ENCODE results near the gene MAGEA12. TPM values are rescaled to one million over a fixed set of nuclear protein-coding genes. Genes with fewer than 3 reads are reported as not detected.
"Not testable (repeated sequence)": the region's sequence is repeated elsewhere in the genome, so short reads cannot be mapped to it uniquely, and the experiment has no call there.

Gene MAGEA12
- total RNA-seq, 2 donors from 2014 or later, result 0.20 TPM; not detected in 1

GRCh38 chrX:152759544-152759943 lies 26.0 kb downstream of the MAGEA12 start:
- H3K9me3 ChIP-seq; H3K27ac ChIP-seq; H3K4me3 ChIP-seq; intact Hi-C loops (cut with DNase I); H3K27me3 ChIP-seq; H3K4me1 ChIP-seq; H3K36me3 ChIP-seq; DNase-seq; H3K9ac ChIP-seq (ENCODE audit: low read depth in 2 of 2, low read length in 2 of 2): not testable (repeated sequence)

- H3K4me1 ChIP-seq; H3K36me3 ChIP-seq; H3K27ac ChIP-seq; intact Hi-C loops (cut with DNase I); H3K27me3 ChIP-seq; H3K9ac ChIP-seq (ENCODE audit: low read depth in 2 of 2, low read length in 2 of 2); DNase-seq; H3K9me3 ChIP-seq; H3K4me3 ChIP-seq: not testable (repeated sequence)
Measured at GRCh38 chrX:152761582-152761981, 28.0 kb downstream of the MAGEA12 start.

DNA sequence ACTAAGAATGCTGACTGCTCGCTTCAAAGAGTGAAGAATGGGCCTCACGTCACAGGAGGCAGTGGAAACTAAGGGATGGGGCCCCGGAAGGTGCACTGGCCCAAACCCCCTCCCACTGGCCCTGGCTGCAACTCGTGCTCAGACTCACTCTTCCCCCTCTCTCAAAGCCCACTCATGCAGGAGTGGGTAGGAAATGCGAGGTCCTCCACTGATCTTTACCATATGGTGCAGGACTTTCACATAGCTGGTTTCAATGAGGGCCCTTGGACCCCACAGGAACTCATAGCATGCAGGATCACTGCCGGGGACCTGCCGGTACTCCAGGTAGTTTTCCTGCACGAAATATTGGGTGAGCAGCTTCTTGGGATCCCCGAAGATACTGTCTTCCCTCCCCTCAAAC lies 33.0 kb downstream of the MAGEA12 start:
- H3K4me1 ChIP-seq; H3K9ac ChIP-seq (ENCODE audit: low read depth in 2 of 2, low read length in 2 of 2); H3K4me3 ChIP-seq; H3K9me3 ChIP-seq; H3K36me3 ChIP-seq; DNase-seq; H3K27ac ChIP-seq; H3K27me3 ChIP-seq; intact Hi-C loops (cut with DNase I): not testable (repeated sequence)

DNA sequence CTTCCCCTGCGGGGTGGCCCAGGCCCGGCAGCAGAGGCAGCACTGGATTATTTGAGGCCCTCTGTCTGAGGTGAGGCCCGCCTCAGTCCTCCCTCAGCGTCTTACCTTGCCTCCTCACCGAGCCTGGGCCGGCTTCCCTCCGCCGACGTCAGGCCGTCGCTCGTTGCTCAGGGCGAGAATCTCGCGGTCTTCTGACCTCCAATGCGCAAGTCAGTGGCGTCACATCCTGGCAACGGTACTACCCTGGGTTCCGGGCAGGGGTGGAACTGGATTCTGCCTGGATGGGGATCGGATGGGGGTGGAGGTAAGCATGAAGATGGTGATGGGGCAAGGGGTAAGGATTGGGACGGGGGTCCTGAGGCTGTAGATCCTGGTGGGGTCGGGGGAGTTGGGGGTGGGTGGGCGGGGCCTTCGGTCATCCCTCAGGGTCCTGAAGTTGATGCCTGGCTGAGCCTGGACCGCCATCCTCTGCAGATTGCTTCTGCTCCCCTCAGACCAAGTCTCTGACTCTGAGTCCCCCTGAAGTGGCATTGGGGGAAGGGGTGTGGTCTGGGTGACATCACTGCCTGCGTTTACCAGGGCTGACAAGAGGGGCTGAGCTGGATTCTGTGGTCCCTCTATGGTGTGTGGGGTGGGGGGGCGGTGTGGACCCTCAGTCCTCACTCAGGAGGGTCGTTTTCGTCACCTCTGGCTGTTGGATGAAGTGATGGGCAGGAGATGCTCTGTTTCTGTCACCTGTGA lies 36.2 kb downstream of the MAGEA12 start, which contains the start of gene MAGEA6:
Gene MAGEA6 (minus strand): TSS at position 141 of the 741 bp plus-strand sequence. CDS start 2,039 bp downstream, outside the sequence.
- DNase-seq; intact Hi-C loops (cut with DNase I); H3K9me3 ChIP-seq; H3K4me3 ChIP-seq; H3K27ac ChIP-seq; H3K4me1 ChIP-seq; H3K9ac ChIP-seq (ENCODE audit: low read depth in 2 of 2, low read length in 2 of 2); H3K36me3 ChIP-seq; H3K27me3 ChIP-seq: not testable (repeated sequence)

GRCh38 chrX:152787062-152787461 lies 53.5 kb downstream of the MAGEA12 start:
- H3K36me3 ChIP-seq; DNase-seq; H3K9ac ChIP-seq (ENCODE audit: low read depth in 2 of 2, low read length in 2 of 2); H3K4me3 ChIP-seq; H3K27me3 ChIP-seq; H3K27ac ChIP-seq; H3K9me3 ChIP-seq; intact Hi-C loops (cut with DNase I); H3K4me1 ChIP-seq: not testable (repeated sequence)

Other genes with a start within 250 kb of the MAGEA12 start
- gene GABRQ, start 95.9 kb upstream of the MAGEA12 start, total RNA-seq, result under 1 TPM in 1 of 2 donors, not detected in 1; 0.03 TPM
- gene MAGEA3, start 35.0 kb upstream of the MAGEA12 start, total RNA-seq, result under 1 TPM in 1 of 2 donors, not detected in 1; 0.40 TPM
- not detected for gene CSAG2, start 24.5 kb upstream of the MAGEA12 start, total RNA-seq
- gene MAGEA2B, start 19.1 kb upstream of the MAGEA12 start, total RNA-seq, result under 1 TPM in 1 of 2 donors, not detected in 1; 0.62 TPM
- not detected for gene CSAG1, start within 50 bp of the MAGEA12 start, total RNA-seq
- gene MAGEA2, start 20.1 kb downstream of the MAGEA12 start, total RNA-seq, result not detected
- gene CSAG3, start 25.5 kb downstream of the MAGEA12 start, total RNA-seq, result not detected
- gene MAGEA6, start 35.9 kb downstream of the MAGEA12 start, total RNA-seq, result under 1 TPM in 1 of 2 donors, not detected in 1; 0.32 TPM
- 10 to 100 TPM; 19.0 to 20.4 TPM for gene CETN2, start 97.0 kb downstream of the MAGEA12 start, total RNA-seq
- gene NSDHL, start 97.3 kb downstream of the MAGEA12 start, total RNA-seq, result 10 to 100 TPM; 25.3 to 28.8 TPM
- 1 to 10 TPM; 3.6 to 4.5 TPM for gene ZNF185, start 164.3 kb downstream of the MAGEA12 start, total RNA-seq